Caco-2 (cell line): Measurements from ENCODE around the gene NCOR1. TPM values are rescaled to one million over a fixed set of nuclear protein-coding genes. Genes with fewer than 3 reads are reported as not detected.

Experiments
- BruUV-seq: library from RNA; stranded (reverse); fragments of 400-500 nt; replicated peaks from 2 replicates; lab custom pipeline; 2021; lab: Mats Ljungman, UMichigan
- CTCF ChIA-PET: fragments of 300-600 bp; sonication (Branson Sonifier 250); formaldehyde crosslinking; loops from one replicate; lab custom pipeline; 2022; ENCODE audit warnings: antibody characterized with exemption; lab: Charles Lee
- POLR2A ChIA-PET: fragments of 300-600 bp; sonication (Branson Sonifier 250); formaldehyde crosslinking; loops from one replicate; lab custom pipeline; 2022; ENCODE audit warnings: antibody characterized with exemption; lab: Charles Lee
- DNase-seq, 2 experiments: peaks; one replicate each; pipeline versions ENCODE4 v3.0.0 to v3.0.0-alpha.2; 2020 to 2022
- H3K27me3 ChIP-seq: replicated peaks from 2 replicates; pipeline ENCODE4 v1.6.0; 2011; ENCODE audit warnings: low read length; ENCODE audit not compliant: control insufficient read depth, insufficient read depth
- H3K36me3 ChIP-seq: 2 replicates; pipeline ENCODE4 v1.5.1; 2011; ENCODE audit warnings: low read length; ENCODE audit not compliant: control insufficient read depth, insufficient read depth
- H3K4me1 ChIP-seq: fragments of 250-450 bp; sonication (Bioruptor Pico); 2 replicates; pipeline ENCODE4 v1.5.1; 2020; ENCODE audit warnings: mild to moderate bottlenecking
- H3K4me3 ChIP-seq: 2 replicates; pipeline ENCODE4 v1.5.1; 2011; ENCODE audit warnings: low read depth, mild to moderate bottlenecking, control low read depth, low read length
- H3K9me3 ChIP-seq: fragments of 250-450 bp; sonication (Bioruptor Pico); 2 replicates; pipeline ENCODE4 v1.5.1; 2020; ENCODE audit warnings: mild to moderate bottlenecking, moderate library complexity
- H3K27ac Mint-ChIP-seq: one replicate; pipeline ENCODE4 v1.8.0; 2022; ENCODE audit warnings: mixed read lengths; ENCODE audit not compliant: unreplicated experiment
- H3K27me3 Mint-ChIP-seq: one replicate; pipeline ENCODE4 v1.8.0; 2022; ENCODE audit warnings: mixed read lengths; ENCODE audit not compliant: insufficient read depth, unreplicated experiment
- H3K36me3 Mint-ChIP-seq: one replicate; pipeline ENCODE4 v1.8.0; 2022; ENCODE audit warnings: mild to moderate bottlenecking, mixed read lengths; ENCODE audit not compliant: insufficient read depth, unreplicated experiment
- H3K4me1 Mint-ChIP-seq: one replicate; pipeline ENCODE4 v1.8.0; 2022; ENCODE audit warnings: low read depth, mixed read lengths; ENCODE audit not compliant: unreplicated experiment
- H3K4me3 Mint-ChIP-seq: one replicate; pipeline ENCODE4 v1.8.0; 2022; ENCODE audit warnings: mild to moderate bottlenecking, moderate library complexity, mixed read lengths; ENCODE audit not compliant: unreplicated experiment
- H3K9me3 Mint-ChIP-seq: one replicate; pipeline ENCODE4 v1.8.0; 2022; ENCODE audit warnings: mixed read lengths; ENCODE audit not compliant: unreplicated experiment
- CTCF ChIP-seq, 2 experiments: fragments of 200-600 bp in 1 of 2; IDR thresholded peaks; 1 replicate in 1 of 2; 2 replicates in 1 of 2; pipeline versions ENCODE4 v1.5.1 to v1.8.0; 2011 to 2022; ENCODE audit warnings: antibody characterized with exemption in 1 of 2, control low read depth in 1 of 2, inconsistent platforms in 1 of 2, low read depth in 1 of 2, low read length in 1 of 2, mild to moderate bottlenecking in 1 of 2, moderate library complexity in 1 of 2; ENCODE audit not compliant: insufficient read depth in 1 of 2, severe bottlenecking in 1 of 2, unreplicated experiment in 1 of 2
- intact Hi-C: fragments of 100-400 bp; cut with micrococcal nuclease; formaldehyde crosslinking; loops from one replicate; pipeline ENCODE4 v1.10.0; 2022; ENCODE audit not compliant: unreplicated experiment
- total RNA-seq: library from RNA; stranded (reverse); gene quantifications from 2 replicates; pipeline ENCODE4 v1.2.3, GENCODE V29; 2022

The NCOR1 gene
- total RNA-seq, 1 experiment from 2014 or later = 90.8 TPM

DNA sequence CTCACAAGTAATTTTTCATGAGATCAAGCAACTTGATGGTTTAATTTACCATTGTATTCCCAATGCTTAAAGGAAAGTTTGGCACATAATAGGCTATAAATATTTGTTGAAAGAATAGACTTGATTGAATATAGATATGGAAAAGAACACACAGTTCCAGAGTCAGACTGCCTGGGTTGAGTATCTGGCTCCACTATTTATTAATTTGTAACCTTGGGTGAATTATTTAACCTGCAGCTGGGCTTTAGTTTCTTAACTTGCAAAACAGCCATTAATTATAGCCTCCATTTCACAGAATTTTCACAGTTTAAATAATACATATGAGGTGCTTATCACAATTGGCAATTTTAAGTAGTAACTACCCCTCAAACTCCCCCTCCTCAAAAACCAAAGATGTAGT is 73.6 kb downstream of the NCOR1 start:
- intact Hi-C loops = no loop called here
- H3K36me3 Mint-ChIP-seq = peaks cover 20% of the 10 kb centered on the region
- no peaks in the 10 kb centered on the region for H3K4me1 Mint-ChIP-seq
- no peaks in the 10 kb centered on the region for H3K9me3 Mint-ChIP-seq
- Histone ChIP-seq H3K9me3 (no peaks in the 10 kb centered on the region), H3K36me3 (no peaks in the 10 kb centered on the region), H3K4me1 (no peaks in the 10 kb centered on the region), H3K4me3 (no peak overlapping the region), H3K27me3 (no peaks in the 10 kb centered on the region)
- CTCF ChIA-PET = no interaction called here
- H3K27me3 Mint-ChIP-seq = no peaks in the 10 kb centered on the region
- BruUV-seq = no TSS peak
- H3K4me3 Mint-ChIP-seq = no peak overlapping the region
- TF ChIP-seq CTCF (IDR thresholded peaks at IDR 0.05; ENCODE audit: insufficient read depth in 1 of 2, low read depth in 1 of 2, low read length in 1 of 2, severe bottlenecking in 1 of 2, unreplicated experiment in 1 of 2) = no peak
- no peak for DNase-seq
- POLR2A ChIA-PET = no interaction called here
- H3K27ac Mint-ChIP-seq = no peak overlapping the region

GRCh38 chr17:16140854-16141253 is 74.5 kb downstream of the NCOR1 start:
- H3K4me3 ChIP-seq = no peak overlapping the region
- no TSS peak for BruUV-seq
- intact Hi-C loops = no loop called here
- POLR2A ChIA-PET = no interaction called here
- H3K4me1 Mint-ChIP-seq = no peaks in the 10 kb centered on the region
- no peaks in the 10 kb centered on the region for H3K9me3 Mint-ChIP-seq
- H3K4me3 Mint-ChIP-seq = no peak overlapping the region
- H3K9me3 ChIP-seq = no peaks in the 10 kb centered on the region
- H3K27me3 Mint-ChIP-seq = no peaks in the 10 kb centered on the region
- no peak for TF ChIP-seq CTCF (IDR thresholded peaks at IDR 0.05; ENCODE audit: insufficient read depth in 1 of 2, low read depth in 1 of 2, low read length in 1 of 2, severe bottlenecking in 1 of 2, unreplicated experiment in 1 of 2)
- H3K4me1 ChIP-seq = no peaks in the 10 kb centered on the region
- no peaks in the 10 kb centered on the region for H3K27me3 ChIP-seq
- DNase-seq = no peak
- H3K36me3 ChIP-seq = no peaks in the 10 kb centered on the region
- peaks cover 17% of the 10 kb centered on the region for H3K36me3 Mint-ChIP-seq
- CTCF ChIA-PET = no interaction called here
- no peak overlapping the region for H3K27ac Mint-ChIP-seq

DNA sequence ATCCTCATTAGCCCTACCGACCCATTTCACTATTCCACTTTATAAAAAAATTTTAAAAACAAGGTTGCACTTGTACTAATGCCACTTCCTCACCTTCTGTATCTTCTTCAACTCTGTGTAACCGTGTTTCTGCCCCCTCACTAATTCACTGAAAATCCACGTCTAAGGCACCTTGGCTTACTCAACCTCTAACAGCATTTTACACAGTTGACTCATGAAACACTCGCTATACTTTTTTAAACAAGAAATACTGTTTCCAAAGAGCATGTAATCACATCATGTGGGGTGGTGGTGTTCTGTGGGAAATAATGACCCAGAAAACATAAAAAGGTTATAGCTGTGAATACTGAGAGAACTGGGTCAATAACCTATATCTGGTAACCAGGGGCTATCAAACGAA is 79.9 kb downstream of the NCOR1 start:
- no peak overlapping the region for H3K4me3 Mint-ChIP-seq
- H3K9me3 Mint-ChIP-seq = no peaks in the 10 kb centered on the region
- POLR2A ChIA-PET = no interaction called here
- no peaks in the 10 kb centered on the region for H3K27me3 Mint-ChIP-seq
- intact Hi-C loops = no loop called here
- no TSS peak for BruUV-seq
- H3K4me1 ChIP-seq = no peaks in the 10 kb centered on the region
- TF ChIP-seq CTCF (IDR thresholded peaks at IDR 0.05; ENCODE audit: insufficient read depth in 1 of 2, low read depth in 1 of 2, low read length in 1 of 2, severe bottlenecking in 1 of 2, unreplicated experiment in 1 of 2) = no peak
- H3K36me3 Mint-ChIP-seq = peaks cover 11% of the 10 kb centered on the region
- CTCF ChIA-PET = no interaction called here
- H3K4me1 Mint-ChIP-seq = no peaks in the 10 kb centered on the region
- no peaks in the 10 kb centered on the region for H3K9me3 ChIP-seq
- no peak for DNase-seq
- no peaks in the 10 kb centered on the region for H3K27me3 ChIP-seq
- H3K4me3 ChIP-seq = no peak overlapping the region
- H3K36me3 ChIP-seq = no peaks in the 10 kb centered on the region
- H3K27ac Mint-ChIP-seq = no peak overlapping the region
